Skeletal muscle cell (primary cell): ENCODE data around the gene METTL1.
"Not testable (repeated sequence)": the region's sequence is repeated elsewhere in the genome, so short reads cannot be mapped to it uniquely, and the experiment has no call there.

Experiments
- DNase-seq: peaks from one replicate; pipeline ENCODE4 v3.0.0-alpha.2; 2010; ENCODE audit warnings: low read depth
- H3K4me3 ChIP-seq: 2 replicates; pipeline ENCODE4 v1.5.1; 2011; ENCODE audit warnings: low read depth, mild to moderate bottlenecking, control low read depth, low read length, moderate library complexity

Gene METTL1

DNA sequence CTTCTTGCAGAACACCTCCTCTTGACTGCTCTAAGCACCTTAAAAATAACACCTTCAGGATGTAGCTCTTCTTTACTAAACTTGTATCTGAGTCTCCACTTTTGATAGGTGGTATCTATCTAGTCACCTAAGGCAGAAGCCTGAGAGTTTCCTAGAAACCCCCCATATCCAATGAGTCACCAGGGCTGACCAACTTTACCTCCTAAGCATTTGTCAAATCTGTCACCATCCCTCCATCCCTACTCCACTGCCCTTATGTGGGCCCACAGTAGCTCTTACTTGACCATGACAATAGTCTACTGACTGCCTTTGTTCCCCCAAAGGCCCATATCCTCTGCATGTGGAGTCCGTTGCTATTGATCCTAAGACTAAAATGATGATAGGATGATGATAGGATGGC, 30.7 kb upstream of the METTL1 start:
- no peak for DNase-seq
- no peak overlapping the region for H3K4me3 ChIP-seq

DNA sequence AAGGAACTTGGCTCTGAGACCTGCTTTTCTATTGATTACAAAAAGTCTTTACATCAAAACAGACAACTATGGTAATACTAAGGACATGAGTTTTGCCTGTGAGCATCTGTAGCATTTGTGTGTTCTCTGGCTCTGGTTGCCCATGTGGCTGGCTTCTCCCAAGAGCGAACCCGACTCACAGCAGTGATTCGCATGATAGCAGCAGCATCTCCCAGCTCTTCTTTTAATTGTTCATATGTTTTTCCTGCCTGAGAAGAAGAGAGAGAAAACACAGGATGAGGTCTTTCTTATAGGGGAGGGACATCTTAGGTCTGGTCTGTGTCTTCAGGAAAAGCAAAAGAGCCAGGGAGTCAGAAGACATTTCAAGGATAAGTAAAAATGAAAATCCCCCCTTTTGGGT, 29.1 kb upstream of the METTL1 start:
- no peak overlapping the region for H3K4me3 ChIP-seq
- no peak for DNase-seq

DNA sequence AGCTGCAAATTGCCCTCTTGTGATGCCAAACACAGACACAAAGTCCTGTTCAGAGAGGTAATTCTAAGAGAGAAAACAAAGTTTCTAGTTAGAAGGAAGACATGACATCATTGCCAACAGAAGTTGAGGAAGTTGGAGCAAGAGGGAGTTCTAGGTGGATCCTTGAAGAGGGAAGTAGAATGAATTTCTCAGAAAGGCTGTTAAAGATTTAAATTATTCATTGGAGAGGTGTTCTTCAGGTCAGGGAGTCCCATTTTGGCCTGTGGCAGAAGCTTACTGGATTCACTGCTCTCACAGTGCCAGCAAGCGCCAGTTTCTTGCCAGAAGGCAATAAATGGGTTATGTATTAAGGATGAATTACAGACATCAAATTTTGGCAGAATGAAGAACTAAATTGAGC, 26.0 kb upstream of the METTL1 start:
- DNase-seq, result no peak

DNA sequence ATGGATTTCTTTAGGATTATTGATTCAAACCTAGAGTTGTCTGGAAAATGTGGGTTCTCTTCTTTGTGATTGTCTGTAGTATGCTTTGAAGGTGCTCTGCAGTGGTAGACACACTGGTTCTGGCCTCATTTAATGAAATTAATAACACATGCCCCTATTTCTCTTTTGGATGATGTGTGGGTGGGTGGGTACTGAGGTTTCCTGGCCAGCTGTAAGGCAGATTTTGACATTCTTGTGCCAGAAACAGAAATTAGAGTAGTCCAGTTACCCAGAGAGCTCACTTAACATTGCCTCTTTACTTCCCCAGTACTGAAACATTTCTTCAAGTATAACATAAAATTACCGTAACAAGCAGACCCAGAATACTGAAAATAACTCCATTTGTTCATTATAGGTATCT, 25.1 kb upstream of the METTL1 start:
- H3K4me3 ChIP-seq, result no peak overlapping the region
- DNase-seq, result no peak

More for the DNA sequence above, 26.0 kb upstream of the METTL1 start:
- H3K4me3 ChIP-seq, result no peak overlapping the region

DNA sequence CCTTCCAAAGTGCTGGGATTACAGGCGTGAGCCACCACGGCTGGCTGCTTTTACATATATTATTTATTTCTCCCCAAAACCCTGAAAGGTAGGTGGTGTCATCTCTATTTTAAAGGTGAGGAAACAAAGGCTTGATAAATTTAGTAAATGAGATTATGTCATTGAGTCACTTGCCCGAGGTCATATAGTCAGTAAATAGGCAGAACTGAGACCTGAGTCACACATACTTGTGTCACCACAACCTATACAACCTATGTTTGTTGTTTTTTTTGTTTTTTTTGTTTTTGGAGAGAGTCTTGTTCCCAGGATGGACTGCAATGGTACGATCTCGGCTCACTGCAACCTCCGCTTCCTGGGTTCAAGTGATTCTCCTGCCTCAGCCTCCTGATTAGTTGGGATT, 23.4 kb upstream of the METTL1 start:
- DNase-seq, result no peak
- H3K4me3 ChIP-seq, result no peak overlapping the region

DNA sequence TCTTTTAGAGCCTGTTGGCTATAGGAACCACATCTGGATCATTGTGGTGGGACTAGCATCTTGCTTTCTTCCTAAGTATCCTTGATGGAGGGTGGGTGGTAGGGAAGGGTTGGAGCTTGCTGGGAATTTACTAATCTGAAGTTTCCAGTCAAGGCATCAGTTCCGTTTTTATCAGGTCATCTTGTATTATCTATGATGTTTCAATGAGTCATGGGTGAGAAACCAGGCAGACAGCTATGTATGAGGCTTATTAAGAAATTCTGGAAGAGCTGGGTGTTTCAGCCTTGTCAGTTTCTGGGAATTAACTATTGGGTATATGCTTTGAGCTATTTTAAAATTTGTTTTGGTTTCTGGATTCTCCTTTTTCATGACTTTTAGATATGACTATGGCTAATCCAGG, 22.0 kb upstream of the METTL1 start:
- no peak for DNase-seq
- no peak overlapping the region for H3K4me3 ChIP-seq

DNA sequence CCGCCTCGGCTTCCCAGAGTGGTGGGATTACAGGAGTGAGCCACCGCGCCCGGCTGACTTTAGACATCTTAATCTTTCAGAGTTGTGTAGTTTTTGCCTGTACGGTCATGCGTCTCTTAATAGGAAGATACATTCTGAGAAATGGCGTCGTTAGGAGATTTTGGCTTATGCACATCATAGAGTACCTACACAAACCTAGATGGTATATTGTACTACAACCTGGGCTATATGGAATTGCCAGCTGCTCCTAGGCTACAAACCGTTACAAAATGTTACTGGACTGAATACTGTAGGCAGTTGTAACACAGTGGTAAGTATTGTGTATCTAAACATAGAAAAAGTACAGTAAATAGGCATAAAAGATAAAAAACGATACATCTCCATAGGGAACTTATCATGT, 12.0 kb upstream of the METTL1 start:
- DNase-seq, result no peak
- no peak overlapping the region for H3K4me3 ChIP-seq

DNA sequence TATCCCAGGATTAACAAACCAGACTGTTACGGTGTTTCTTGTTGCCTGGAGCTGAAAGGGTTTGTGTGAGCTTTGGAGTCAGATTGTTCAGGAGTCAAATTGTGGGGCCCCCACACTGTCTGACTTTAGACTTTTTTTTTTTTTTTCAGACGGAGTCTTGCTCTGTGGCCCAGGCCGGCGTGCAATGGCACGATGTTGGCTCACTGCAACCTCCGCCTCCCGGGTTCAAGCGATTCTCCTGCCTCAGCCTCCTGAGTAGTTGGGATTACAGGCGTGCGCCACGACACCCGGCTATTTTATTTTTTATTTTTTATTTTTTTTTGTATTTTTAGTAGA, 11.5 kb upstream of the METTL1 start:
- DNase-seq, result no peak
- peak overlapping the region; percentile 100 for H3K4me3 ChIP-seq

DNA sequence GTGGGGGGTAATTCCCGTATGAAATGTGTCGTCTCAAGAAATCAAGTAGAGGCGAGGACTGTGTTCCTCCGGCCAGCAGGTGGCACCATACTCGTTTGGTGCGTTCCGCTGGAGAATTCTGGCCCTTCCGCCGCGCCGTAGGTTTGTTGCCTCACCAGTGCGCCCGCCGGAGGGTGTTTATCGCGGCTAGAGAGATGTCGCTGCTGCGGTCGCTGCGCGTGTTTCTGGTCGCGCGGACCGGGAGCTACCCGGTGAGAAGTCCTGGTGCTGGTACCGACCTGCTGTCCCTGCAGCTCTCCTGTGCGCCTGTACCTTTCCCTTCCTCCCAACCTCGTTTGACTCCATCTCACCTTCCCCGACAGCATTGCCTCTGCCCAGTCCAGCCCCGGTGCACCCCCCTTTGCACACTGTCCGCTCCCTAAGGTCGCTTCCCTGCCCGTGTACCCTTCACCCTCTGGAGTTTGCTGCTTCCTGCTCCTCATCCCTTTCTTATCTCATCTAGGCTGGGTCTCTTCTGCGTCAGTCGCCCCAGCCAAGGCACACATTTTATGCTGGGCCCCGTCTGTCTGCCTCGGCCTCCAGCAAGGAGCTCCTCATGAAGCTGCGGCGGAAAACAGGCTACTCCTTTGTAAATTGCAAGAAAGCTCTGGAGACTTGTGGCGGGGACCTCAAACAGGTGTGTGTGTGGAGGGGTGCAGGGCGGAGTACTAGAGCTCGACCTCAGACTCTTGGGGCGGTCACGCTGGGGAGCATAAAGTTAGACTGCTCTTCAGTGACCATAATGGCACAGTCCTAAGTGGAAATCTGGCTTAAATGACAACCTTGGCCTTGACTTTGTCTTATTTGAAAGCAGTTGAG, 10.9 kb upstream of the METTL1 start, which contains the start of gene TSFM:
TSFM (plus strand) TSS at position 180 of the 858 bp plus-strand sequence; CDS start at position 195, 15 bp downstream.
- peak; percentile 81 for DNase-seq
- H3K4me3 ChIP-seq, result peak within 1 kb of the TSS; percentile 100

DNA sequence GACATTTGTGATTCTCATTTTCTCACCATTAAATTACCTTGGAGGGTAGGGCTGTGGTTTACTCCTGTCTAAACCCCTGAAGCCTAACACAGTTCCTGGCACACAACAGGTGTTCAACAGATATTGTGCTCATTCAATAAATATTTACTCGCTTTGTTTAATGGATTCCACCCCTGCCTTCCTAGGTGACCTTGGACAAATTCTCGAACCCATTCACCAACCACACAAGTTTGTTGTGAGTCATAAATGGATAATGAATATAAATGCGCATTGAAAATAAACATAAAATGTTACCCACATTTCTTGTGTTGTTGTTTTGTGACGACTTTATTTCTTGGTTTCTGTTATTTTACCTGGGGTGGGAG, 10.3 kb upstream of the METTL1 start:
- no peak for DNase-seq
- no peak overlapping the region for H3K4me3 ChIP-seq

DNA sequence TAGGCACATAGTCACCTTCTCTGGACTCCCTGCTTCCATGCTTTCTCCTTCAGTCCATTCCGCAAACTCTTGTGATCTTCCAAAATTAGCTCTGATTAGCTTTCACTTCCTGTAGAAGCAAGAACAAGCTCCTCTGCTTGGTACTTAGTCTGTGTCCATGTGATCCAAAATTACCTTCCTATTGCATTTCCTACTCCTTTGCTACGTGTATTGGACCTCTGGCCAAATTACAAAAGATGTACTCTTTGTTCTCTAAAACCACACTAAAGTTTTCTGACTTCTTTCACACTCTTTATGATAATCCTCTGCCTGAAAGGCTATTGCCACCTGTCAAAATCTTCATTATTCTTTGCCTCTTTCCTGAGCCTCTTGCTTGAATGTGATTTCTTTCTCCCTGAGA, 9.9 kb upstream of the METTL1 start:
- DNase-seq, result no peak
- no peak overlapping the region for H3K4me3 ChIP-seq

DNA sequence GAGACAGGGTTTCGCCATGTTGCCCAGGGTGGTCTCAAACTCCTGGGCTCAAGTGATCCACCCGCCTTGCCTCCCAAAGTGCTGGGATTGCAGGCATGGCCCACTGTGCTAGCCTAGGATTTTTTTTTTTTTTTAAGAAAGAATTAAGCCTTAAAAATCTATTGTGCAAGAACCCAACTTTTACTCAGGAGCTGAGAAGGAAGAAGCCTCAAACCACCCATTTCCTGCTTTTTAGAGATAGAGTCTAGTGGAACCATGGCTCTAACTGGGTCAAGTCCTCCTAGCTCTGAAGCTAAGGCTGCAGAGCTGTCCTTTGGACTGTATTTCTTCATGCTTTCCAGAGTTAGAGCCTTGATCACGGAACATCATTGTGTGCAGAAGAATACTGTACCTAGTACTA, 9.3 kb upstream of the METTL1 start:
- H3K4me3 ChIP-seq, result no peak overlapping the region
- DNase-seq, result no peak

DNA sequence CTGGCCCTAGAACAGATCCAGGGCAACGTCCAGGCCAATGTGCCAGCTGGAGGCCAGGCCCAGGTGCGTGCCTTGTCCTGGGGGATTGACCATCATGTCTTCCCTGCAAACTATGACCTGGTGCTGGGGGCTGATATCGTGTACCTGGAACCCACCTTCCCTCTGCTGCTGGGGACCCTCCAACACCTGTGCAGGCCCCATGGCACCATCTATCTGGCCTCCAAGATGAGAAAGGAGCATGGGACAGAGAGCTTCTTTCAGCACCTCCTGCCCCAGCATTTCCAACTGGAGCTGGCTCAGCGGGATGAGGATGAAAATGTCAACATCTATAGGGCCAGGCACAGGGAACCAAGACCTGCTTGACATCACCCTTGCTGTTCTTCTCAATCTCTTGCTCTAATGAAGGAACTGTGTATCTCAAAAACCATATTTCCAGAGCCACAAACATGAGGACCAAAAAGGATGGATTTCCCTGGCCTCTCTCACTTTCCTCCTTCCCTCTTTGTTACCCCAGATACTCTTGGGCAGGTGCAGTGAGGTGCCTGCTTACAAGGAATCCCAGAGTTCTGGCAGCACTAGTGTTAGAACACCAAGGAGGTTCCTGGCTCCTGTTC, 8.5 kb upstream of the METTL1 start:
- no peak overlapping the region for H3K4me3 ChIP-seq
- DNase-seq, result no peak

DNA sequence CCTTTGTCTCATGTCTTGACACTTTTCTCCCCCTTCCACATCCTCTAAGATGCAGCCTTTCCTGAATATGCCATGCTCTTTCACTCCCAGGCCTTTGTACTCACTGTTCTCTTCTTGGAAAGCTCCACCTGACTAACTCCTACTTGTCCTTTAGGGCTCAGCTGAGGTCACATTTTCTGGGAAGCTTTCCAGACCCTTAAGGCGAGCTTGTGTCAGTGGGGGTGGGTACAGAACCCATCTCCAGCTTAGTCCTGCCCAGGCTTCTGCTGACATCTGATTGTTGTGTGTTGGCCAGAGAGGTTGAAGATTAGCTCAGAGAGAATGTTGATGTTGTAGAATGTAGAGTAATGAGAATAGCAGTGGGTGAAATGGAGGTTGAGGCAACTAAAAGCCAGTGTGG, 7.8 kb upstream of the METTL1 start:
- no peak for DNase-seq
- no peak overlapping the region for H3K4me3 ChIP-seq

DNA sequence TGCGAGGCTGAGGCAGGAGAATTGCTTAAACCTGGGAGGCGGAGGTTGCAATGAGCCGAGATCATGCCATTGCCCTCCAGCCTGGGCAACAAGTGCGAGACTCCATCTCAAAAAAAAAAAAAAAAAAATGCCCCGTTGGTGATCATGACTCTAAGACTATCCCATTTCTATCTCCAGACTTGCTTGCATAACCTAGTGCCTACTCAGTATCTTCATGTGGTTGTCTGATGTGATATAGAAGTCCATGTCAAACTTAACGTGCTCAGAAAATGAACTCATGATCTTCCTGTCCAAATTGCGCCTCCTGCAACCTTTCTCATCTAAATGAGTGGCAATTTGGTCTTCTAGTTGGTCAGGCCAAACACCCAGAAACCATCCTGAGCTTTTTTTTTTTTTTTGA, 6.0 kb upstream of the METTL1 start:
- DNase-seq, result no peak
- no peak overlapping the region for H3K4me3 ChIP-seq

DNA sequence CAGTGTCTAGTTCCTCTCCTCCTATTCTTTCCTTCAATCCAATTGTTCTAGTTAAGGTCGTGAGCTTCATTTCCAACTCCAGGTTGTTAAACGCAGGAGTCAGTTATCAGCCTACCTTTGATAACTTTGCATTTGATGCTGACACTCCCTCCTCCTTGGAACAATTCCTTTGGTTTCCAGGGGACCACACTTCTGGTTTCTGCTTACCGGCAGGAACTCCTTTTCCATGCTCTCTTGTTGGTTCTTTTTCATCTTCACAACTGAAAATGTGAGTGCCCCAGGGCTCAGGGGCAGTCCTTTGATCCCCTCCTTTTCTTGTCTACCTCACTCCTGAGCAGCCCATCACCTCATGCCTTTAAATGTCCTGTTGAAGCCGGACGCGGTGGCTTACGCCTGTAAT, 5.5 kb upstream of the METTL1 start:
- no peak overlapping the region for H3K4me3 ChIP-seq

DNA sequence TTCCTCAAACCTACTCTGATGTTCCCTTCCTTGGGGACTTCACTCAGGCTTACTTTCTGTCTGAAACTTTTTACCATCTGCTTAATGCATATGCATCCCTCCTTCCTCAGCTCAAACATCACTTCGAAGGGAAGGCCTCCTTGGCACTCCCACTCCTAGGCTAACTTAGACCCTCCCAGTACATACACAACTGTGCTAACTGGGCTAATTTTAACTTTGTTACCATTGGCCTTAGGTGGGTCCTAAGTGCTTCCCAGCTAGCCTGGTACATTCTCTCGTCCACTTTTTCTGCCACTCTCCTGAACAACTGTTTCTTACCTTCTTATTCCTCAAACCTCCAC, 4.3 kb upstream of the METTL1 start:
- no peak for DNase-seq
- H3K4me3 ChIP-seq, result no peak overlapping the region

More for the DNA sequence above, 5.5 kb upstream of the METTL1 start:
- DNase-seq, result no peak

DNA sequence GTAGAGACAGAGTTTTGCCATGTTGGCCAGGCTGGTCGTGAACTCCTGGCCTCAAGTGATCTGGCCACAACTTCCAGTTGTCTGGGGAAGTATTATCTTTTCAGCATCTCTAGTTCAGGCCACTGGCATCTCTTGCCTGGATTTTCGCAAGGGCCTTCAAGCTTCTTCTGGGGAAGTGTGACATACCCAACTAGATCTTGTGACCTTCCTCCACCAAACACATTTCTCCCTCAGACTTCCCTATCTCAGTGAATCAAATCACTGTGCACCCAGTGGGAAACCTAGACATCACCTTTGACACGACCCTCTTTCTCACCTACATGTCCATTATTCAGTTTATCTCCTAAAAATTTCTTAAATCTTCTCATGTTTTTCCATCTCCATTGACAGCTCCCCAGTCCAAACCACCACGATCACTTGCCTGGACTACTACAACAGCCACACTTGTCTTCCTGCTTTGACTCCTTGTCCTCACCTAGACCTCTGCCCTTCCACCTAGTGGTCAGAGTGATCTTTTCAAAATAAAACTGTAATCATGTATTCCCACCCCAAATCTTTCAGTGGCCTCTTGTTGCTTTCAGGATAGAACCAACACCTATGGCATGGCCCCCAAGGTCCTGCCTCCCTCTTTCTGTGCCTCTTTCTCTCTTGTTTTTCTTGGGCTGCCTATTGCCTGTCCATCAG, 3.8 kb upstream of the METTL1 start:
- H3K4me3 ChIP-seq, result no peak overlapping the region
- DNase-seq, result no peak

DNA sequence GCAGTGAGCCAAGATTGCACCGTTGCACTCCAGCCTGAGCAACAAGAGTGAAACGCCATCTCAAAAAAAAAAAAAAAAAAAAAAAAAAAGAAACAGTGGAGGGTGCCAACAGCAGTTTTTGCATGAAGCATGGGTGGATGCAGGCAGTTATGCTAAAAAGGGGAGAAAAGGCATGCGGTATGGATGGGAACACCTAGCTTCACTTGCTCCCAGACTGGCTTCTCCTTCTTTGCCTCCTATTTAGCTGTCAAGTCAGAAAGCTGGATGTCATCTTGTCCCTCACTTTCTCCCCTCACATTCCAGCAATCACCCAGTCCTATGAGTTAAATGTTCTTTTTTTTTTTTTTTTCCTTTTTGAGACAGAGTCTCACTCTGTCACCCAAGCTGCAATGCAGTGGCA, 3.1 kb upstream of the METTL1 start:
- H3K4me3 ChIP-seq, result no peak overlapping the region
- DNase-seq, result no peak

DNA sequence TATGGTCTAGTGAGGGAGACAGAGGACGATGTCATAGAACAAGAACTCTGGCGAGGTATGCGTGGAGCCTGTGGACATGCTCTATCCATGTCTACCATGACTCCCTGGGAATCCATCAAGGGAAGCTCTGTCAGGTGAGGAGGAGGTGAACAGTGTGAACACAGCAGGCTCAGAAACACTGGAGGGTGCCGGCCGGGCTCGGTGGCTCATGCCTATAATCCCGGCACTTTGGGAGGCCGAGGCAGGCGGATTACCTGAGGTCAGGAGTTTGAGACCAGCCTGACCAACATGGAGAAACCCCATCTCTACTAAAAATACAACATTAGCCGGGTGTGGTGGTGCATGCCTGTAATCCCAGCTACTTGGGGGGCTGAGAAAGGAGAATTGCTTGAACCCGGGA, 2.7 kb upstream of the METTL1 start:
- DNase-seq, H3K4me3 ChIP-seq: not testable (repeated sequence)
